IPS-NIHi7 (cell line): Measurements from ENCODE around the gene ZNF766.
"Not testable (repeated sequence)": the region's sequence is repeated elsewhere in the genome, so short reads cannot be mapped to it uniquely, and the experiment has no call there.

Source experiments
- DNase-seq: peaks from one replicate; pipeline ENCODE4 v3.0.0; 2012; ENCODE audit warnings: mixed read lengths; ENCODE audit errors: extremely low spot score

The ZNF766 gene

GRCh38 chr19:52269338-52270261 is at the start of gene ZNF766:
TSS of gene ZNF766 (plus strand) at chr19:52269587. CDS start at chr19:52269614, 27 bp downstream.
- peak; percentile 99 for DNase-seq

DNA sequence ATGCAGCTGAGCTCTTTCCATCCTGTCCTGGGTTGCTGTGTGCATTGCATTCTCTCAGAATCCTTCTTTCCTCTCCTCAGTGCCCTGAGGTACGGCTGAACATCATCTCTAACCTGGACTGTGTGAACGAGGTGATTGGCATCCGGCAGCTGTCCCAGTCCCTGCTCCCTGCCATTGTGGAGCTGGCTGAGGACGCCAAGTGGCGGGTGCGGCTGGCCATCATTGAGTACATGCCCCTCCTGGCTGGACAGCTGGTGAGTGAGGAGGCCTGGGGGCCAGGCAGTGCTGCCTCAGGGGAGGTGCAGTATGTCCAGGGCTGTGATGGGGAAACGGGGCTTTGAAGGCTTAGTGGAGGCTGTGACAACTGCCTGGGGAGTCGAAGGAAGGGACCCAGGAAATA is 49.8 kb upstream of the ZNF766 start:
- DNase-seq = no peak

DNA sequence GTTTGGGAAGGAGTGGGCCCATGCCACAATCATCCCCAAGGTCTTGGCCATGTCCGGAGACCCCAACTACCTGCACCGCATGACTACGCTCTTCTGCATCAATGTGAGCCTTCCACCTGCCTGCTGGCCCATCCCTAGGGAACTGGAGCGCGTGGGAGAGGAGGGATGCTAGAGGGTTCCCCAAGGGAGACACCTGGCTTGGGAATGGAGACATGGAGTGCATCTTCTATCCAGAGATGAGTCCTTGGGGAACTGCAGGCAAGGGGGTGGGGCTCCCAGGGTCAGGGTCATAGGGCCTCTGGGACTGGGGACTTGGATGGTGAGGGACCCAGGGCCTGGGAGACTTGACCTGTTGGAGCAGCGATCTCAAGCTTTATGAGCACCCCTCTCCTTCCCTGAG is 48.4 kb upstream of the ZNF766 start:
- DNase-seq = no peak

DNA sequence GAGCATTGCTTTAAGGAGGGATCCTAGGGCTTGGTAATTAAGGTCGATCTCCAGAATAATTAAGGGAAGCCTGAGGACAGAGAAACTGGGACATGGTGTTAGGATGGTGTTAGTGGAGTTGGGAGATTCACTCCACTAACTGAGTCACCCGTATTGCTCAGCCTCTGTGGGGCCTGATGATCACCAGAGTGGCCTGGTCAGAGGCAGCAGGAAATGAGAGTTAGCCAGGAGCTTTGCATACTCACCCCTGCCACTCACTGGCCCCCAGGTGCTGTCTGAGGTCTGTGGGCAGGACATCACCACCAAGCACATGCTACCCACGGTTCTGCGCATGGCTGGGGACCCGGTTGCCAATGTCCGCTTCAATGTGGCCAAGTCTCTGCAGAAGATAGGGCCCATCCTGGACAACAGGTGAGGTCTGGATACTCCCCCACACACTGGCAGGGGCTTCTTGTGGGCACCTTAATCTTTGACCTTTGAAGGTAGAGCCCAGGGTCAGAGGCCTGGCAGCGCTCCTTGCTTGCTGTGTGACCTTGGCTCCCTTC is 47.5 kb upstream of the ZNF766 start:
- DNase-seq = no peak

GRCh38 chr19:52224211-52224610 is 45.2 kb upstream of the ZNF766 start:
- DNase-seq = no peak

- no peak for DNase-seq
Measured at GRCh38 chr19:52226652-52227051, 42.7 kb upstream of the ZNF766 start.

- no peak for DNase-seq
Measured at GRCh38 chr19:52227196-52227940, 42.0 kb upstream of the ZNF766 start.

DNA sequence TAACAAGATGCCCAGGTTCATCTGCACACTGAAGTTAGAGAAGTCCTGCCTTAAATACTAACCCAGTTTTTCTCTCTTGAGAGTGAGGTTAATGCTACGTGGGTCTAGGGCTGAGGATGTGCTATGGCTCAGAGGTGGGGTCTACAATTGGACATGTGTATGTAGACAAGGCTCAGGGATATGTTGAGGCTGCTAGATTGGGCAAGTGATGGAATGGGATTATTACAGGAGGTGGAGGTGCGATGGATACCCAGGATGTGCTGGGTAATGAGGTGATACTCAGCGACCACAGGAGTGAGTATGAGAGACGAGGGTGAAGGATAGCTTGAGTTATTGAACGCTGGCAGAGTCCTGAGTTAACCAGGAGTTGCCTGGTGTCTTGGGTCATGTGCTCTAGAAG is 41.4 kb upstream of the ZNF766 start:
- no peak for DNase-seq

DNA sequence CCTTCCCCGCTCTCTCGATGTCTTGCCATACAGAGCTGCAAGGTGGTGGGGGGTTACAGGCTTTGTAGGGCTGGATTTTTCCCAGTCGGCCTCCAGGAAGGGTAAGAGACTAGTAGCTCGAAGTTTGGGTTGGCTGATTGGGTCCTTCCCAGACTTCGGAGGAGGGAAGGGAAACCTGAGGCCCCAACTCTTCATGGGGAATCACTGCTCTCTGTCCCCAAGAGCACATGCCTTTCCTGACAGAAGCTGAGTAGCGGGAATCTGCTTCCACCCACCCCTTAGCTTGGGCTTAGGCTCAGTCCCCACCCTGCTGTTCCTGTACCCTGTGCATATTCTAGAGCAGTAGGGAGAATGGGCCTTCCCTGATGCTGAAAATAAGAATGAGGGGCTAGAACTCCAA is 39.9 kb upstream of the ZNF766 start:
- DNase-seq = no peak

GRCh38 chr19:52230685-52231084 is 38.7 kb upstream of the ZNF766 start:
- no peak for DNase-seq

GRCh38 chr19:52231154-52231910 is 38.1 kb upstream of the ZNF766 start:
- DNase-seq = no peak

GRCh38 chr19:52234406-52234805 is 35.0 kb upstream of the ZNF766 start:
- DNase-seq = no peak

- DNase-seq = no peak
Measured at GRCh38 chr19:52237197-52237596, 32.2 kb upstream of the ZNF766 start.

- peak; percentile 35 for DNase-seq
Measured at GRCh38 chr19:52237771-52238400, 31.5 kb upstream of the ZNF766 start.

- no peak for DNase-seq
Measured at GRCh38 chr19:52244021-52244420, 25.4 kb upstream of the ZNF766 start.

- peak; percentile 54 for DNase-seq
Measured at GRCh38 chr19:52248241-52248640, 21.1 kb upstream of the ZNF766 start.

GRCh38 chr19:52258426-52258825 is 11.0 kb upstream of the ZNF766 start:
- no peak for DNase-seq

GRCh38 chr19:52265556-52265955 is 3.8 kb upstream of the ZNF766 start:
- DNase-seq = not testable (repeated sequence)

- peak; percentile 29 for DNase-seq
Measured at GRCh38 chr19:52270266-52270885, 989 bp downstream of the ZNF766 start.

GRCh38 chr19:52273301-52273700 is 3.9 kb downstream of the ZNF766 start:
- no peak for DNase-seq

DNA sequence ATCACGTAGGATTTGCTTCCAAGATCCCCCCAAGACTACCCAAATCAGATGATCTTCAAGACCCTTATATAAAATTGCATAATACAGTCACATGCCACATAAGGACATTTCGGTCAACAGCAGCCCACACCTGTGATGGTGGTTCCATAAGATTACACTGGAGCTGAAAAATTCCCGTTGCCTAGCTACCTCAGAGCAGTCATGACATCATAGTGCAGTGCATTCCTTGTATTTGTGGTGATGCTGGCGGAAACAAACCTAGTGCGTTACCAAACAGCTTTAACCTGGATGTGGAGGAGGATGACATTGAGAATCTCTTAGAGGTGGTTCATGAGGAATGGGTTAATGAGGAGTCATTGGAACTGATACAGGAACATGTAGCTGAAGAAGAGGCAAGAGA is 4.8 kb downstream of the ZNF766 start:
- DNase-seq = no peak
